ENCODE measurements around the gene LBP.

GRCh38 chr20:38386851-38387250, 40.6 kb downstream of the LBP start:
- TF ChIP-seq CTCF (IDR thresholded peaks at IDR 0.05) (no peak), EZH2 (IDR thresholded peaks at IDR 0.05; ENCODE audit: borderline replicate concordance, insufficient read depth, low read depth, low read length, poor library complexity, severe bottlenecking) (no peak)

Measured in B cell (primary cell).